Activated T-helper 9 cell treated with anti-CD3 and anti-CD28 coated beads, Interleukin-2, amount 50 U/mL, for 16 hours (primary cell): ENCODE measurements around the gene HHAT.

Experiments used
- DNase-seq: peaks from one replicate; pipeline ENCODE4 v3.0.0-alpha.2; 2020; ENCODE audit warnings: low read depth

Gene HHAT

DNA sequence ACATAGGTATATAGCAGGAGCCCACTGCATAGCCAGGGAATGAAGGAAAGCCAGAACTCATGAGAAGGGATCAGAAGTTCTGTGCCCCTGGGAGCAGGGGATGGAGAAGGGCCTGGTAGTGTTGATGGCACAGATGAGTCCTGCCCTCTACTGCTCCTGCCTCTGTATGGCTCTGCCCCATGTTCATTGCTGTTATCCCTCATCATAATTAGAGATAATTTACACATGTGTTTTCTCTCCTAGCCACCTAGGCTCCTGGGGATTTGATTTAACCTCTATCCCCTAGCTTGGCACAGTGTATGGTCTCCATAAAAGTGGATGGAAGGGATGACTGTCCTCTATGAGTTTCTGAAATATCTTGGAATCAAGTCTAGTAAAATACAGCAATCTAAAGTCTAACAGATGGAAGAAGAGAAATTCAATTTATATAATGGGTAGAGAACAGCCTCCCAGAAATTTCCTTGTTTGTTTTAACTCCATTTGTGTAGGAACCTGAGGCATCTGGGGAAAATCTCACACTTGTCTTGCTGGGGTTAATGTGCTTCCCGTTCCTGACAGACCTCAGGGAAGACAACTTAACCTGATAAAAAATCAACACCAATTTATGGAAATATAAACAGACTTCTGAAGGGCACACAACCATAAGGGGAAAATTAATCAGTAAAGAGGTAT is 393.8 kb downstream of the HHAT start:
- DNase-seq = no peak

DNA sequence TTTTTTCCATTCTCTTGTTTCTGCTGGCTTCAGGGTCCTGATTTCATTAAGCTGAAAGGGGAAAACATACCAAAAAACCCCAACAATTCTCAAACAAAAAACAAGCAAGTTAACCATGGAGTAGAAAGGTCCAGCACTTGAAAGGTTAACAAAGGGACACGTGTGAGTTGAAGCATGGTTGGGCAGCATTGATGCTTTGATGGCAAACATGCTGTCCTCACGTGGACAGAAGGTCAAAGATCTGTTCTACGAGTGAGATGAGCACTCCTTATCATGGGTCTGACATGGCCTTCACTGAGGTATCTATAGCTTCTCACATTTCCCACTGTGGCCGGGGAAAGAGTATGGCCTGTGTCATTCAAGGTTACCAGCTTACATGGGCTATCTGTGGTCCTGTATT is 394.9 kb downstream of the HHAT start:
- DNase-seq = no peak

DNA sequence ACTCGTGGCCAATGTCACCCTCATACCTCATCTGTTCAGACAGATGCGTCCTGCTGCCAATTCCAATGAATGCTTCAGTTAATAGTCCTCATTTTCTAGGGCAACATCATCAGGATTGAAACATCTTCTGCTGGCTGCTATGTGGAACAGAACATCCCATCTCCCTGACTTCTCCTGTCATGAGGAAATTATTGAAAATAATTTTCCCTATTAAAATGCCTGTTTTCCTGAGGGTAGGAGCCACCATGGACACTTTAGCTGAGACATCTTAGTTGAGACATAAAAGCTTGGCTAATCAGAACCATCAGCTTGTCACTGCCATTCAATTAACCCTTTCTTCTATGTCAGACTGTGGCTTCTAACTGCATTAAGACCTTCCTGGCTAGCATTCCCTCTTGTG is 396.1 kb downstream of the HHAT start:
- DNase-seq = no peak
